ENCODE results near the gene LRIG1. TPM values are rescaled to one million over a fixed set of nuclear protein-coding genes. Genes with fewer than 3 reads are reported as not detected.

The LRIG1 gene, protein sequence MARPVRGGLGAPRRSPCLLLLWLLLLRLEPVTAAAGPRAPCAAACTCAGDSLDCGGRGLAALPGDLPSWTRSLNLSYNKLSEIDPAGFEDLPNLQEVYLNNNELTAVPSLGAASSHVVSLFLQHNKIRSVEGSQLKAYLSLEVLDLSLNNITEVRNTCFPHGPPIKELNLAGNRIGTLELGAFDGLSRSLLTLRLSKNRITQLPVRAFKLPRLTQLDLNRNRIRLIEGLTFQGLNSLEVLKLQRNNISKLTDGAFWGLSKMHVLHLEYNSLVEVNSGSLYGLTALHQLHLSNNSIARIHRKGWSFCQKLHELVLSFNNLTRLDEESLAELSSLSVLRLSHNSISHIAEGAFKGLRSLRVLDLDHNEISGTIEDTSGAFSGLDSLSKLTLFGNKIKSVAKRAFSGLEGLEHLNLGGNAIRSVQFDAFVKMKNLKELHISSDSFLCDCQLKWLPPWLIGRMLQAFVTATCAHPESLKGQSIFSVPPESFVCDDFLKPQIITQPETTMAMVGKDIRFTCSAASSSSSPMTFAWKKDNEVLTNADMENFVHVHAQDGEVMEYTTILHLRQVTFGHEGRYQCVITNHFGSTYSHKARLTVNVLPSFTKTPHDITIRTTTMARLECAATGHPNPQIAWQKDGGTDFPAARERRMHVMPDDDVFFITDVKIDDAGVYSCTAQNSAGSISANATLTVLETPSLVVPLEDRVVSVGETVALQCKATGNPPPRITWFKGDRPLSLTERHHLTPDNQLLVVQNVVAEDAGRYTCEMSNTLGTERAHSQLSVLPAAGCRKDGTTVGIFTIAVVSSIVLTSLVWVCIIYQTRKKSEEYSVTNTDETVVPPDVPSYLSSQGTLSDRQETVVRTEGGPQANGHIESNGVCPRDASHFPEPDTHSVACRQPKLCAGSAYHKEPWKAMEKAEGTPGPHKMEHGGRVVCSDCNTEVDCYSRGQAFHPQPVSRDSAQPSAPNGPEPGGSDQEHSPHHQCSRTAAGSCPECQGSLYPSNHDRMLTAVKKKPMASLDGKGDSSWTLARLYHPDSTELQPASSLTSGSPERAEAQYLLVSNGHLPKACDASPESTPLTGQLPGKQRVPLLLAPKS
- 15.8 TPM for total RNA-seq

DNA sequence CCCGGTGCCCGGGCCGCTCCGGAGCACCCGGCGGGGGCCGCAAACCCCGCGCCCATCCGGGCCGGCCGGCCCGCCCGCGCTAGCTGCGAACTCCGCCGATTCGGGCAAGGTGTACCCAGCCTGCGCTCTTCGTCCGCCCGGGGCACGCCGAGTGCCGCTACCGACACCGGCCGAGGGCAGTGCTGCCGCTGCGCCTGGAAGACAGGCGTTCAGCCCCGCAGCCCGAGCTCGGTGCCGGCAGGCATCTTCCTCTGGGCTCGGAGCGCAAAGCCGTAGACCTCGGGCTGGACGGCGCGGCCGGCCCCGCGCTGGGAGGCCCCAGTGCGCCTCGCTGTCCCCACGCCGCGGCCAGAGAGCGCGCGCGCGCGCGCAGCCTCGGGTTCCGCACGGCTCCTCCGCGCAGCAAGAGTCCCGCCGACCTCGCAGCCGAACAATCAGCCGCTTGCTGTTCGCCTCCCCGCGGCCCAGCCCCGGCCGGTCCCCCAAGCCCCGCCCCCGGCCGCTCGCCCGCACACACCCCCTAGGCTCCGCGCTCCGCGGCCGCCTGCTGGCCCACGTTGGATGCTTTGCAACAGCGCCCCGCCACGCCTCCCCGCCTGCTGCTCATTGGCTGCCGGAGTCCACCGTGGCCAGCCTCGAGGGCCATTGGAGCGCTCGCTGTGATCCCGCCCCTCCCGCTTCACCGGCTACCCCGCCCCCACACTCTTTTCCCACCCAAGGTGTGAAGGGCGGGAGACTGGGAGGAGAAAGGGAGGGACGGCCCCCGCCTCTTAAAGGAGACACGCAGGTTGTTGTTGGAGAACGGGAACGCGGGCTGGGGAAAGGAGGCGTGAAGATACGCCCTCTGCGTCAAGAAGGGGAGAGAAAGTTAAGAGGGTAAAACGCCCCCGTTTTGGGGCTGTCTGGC, at the start of gene LRIG1:
TSS of gene LRIG1 (minus strand) at position 447 of the 907 bp plus-strand sequence. CDS start 615 bp downstream, outside the sequence.
- DNase-seq (ENCODE audit: low spot score) = peak; percentile 99

DNA sequence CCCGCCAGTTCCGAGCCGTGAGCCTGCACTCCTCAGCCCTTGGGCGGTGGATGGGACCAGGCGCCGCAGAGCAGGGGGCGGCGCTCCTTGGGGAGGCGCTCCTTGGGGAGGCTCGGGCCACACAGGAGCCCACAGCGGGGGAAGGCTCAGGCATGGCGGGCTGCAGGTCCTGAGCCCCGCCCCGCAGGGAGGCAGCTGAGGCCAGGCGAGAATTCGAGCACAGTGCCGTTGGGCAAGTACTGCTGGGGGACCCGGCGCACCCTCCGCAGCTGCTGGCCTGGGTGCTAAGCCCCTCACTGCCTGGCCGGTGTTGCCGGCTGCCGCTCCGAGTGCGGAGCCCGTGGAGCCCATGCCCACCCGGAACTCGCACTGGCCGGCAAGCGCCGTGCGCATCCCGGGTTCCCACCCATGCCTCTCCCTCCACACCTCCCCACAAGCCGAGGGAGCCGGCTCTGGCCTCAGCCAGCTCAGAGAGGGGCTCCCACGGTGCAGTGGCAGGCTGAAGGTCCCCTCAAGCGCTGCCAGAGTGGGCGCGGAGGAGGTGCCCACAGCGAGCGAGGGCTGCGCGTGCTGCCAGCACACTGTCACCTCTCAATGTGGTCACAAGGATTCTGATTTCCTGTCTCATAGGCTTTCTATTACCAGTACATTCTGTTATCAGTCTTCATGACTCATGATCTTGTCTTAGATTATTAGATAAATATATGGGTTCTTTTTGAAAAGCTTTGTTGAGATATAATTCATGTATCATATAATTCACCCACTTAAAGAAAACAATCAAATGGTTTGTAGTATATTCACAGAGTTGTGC, 44.0 kb upstream of the LRIG1 start:
- DNase-seq (ENCODE audit: low spot score) = no peak

DNA sequence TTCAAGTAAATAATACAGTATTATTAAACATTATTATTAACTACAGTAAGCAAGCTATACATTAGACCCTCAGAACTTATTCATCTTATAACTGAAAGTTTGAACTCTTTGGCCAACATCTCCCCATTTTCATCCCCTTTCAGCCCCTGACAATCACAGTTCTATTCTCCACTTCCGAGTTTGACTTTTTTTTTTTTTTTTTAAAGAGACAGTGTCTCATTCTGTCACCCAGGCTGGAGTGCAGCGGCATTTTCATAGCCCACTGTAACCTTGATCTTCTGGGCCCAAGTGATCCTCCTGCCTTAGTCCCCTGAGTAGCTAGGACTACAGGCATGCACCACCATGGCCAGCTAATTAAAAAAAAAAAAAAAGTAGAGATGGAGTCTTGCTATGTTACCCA, 41.3 kb upstream of the LRIG1 start:
- DNase-seq (ENCODE audit: low spot score) = no peak

DNA sequence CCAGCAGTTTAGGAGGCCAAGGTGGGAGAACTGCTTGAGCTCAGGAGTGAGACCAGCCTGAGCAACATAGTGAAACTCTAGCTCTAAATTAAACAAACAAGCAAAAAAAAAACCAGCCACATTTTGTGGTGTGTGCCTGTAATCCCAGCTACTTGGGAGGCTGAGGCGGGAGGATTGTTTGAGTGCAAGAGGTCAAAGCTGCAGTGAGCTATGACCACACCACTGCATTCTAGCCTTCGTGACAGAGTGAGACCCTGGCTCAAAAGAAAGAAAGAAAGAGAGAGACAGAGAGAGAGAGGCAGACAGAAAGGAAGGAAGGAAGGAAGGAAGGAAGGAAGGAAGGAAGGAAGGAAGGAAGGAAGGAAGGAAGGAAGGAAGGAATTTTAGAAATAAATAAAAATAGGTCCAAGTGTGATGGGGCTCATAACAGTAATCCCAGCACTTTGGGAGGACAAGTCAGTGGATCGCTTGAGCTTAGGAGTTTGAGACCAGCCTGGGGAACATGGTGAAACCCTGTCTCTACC, 38.7 kb upstream of the LRIG1 start:
- no peak for DNase-seq (ENCODE audit: low spot score)

DNA sequence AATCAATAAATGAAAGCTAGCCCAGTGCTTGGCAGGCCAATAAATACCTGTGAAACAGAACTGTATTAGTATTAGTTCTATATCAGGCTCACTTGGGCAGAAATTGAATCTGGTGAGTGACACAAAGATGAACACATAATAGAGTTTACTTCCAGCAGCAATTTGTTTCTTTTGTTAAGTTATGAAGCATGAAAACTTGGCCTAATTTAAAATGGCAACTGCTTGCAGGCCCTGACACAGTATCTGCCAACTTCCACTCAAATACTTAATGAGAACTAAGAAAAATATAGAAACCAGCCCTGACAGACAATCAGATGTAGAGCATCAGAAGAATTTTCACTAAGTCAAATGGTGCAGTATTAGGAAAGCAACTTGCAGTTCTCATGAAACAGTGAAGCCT, 37.6 kb upstream of the LRIG1 start:
- no peak for DNase-seq (ENCODE audit: low spot score)

DNA sequence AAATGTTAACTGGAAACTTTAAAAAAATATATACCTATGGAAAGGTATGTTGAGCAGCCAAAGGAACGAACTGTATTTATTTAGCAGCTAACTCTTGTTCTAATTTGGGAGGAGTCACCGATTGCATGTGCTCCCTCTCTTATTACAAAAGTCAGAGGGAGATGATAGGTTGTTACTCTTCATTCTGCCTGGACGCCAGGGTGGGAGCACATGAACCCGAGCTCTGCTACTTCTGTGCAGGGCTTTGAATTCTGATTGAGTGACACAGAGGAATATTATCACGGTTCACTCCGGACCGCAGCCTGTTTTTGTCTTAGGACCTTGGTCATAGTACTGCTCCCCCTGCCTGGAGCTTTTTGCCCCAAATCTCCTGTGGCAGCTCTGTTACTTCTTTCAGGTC, 36.9 kb upstream of the LRIG1 start:
- DNase-seq (ENCODE audit: low spot score) = no peak

DNA sequence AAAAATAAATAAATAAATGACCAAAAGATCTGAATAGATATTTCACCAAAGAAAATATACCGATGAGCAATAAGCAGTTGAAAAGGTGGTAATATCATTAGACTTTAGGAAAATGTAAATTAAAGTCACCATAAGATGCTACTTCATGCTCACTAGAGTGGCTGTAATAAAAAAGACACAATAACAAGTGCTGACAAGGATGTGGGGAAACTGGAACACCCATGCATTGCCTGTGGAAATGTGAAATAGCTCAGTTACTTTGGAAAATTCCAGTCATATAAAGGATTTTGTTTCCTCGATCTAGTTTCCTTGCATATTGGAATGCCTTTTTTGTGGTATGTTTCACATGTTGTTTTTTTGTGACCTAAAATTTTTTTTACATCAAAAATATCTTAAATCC, 36.0 kb upstream of the LRIG1 start:
- no peak for DNase-seq (ENCODE audit: low spot score)

DNA sequence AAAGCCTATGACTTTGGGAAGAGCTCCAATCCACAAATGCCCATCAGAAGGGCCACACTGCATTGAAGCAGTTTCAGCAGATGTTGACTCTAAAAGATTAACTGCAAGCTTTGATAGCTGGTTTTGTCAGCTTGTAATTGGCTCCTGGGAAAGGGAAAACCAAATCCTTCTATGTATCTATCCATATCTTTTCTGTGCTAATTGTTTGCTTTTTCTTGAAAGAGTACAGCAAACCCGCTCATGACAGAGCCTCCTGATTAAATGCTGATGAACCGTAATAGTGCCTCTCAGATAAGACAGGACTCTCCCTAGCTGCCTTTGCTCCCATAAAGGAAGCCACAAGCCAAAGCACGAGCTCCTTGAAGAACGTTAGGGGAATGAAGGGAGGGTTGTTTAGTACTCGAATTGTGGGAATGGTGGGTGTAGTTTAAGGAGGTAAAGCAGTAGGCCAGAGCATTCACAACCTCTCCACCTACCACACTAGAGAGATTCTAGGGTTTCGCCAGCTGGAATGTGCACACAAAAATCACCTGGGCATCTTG, 33.6 kb upstream of the LRIG1 start:
- no peak for DNase-seq (ENCODE audit: low spot score)

DNA sequence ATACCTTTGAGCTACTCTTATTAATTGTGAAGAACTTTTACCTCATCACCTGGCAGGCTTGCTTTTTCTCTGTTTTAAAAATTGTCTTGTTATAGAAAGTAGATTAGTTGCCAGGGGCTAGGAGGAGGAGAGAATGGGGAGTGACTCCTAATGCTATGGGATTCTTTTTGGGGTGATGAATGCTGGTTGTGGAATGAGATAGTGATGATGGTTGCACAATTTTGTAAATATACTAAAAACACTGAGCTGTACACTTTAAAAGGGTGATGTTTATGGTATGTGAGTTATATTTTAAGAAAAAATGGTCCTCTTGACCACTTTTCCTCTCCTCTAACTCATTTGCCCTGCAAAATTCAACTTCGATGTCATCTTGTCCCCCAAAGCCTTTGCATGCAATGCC, 31.8 kb upstream of the LRIG1 start:
- no peak for DNase-seq (ENCODE audit: low spot score)

DNA sequence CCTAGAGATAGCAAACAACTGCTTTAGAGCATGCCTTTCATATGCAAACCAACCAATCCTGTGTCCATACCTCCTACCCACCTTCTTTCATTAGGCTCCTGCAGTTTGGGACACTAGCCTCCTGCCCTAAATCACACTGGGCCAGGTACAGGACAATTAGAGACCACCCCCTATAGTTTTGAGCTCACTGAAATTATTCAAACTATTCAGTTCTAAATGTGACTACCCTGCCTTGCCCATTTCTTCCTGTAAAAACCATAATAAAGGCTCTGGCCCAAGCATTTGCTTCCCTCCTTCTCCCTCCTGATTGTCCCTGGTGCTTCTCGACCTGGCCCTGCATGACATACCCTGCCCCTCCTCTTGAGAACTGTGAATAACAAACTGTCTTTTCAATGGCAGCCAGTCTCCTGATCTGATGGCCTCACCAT, 31.4 kb upstream of the LRIG1 start:
- no peak for DNase-seq (ENCODE audit: low spot score)

DNA sequence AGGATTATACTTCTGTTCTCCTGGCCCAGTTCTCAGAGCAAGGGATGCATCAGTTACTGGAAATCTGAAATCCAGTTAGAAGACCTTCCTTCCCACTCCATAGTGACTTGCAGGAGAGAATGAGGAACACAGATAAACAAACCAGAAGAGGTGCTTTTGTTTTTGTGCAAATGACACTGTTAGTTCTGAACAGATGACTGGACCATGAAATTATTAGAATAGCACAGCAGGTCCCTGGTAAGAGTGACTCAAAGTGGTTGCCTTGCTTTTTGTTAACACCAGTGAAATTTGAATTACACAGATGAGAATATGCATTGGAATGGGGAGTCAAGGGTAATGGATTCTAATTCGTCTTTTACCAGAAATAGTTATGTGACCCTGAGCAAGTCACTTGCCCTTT, 30.4 kb upstream of the LRIG1 start:
- DNase-seq (ENCODE audit: low spot score) = no peak

DNA sequence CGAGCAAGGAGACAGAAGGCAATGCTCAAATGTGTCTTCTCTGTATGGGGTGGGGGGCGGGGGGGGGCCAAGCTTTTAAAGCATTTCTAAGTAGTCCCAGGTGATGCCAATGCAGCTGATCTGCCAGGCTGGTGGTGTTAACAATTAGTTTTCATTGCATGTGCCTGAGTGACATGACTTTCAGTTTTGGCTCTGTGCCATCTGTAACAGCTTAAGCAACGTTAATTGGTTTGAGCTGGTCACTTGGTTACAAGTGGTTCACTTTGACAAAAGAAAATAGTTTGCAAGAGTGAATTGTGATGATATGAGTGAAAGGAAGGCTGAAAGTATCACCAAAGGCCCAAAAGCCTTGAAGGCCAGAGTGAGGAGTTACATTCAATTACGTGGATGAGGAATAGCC, 26.4 kb upstream of the LRIG1 start:
- no peak for DNase-seq (ENCODE audit: low spot score)

DNA sequence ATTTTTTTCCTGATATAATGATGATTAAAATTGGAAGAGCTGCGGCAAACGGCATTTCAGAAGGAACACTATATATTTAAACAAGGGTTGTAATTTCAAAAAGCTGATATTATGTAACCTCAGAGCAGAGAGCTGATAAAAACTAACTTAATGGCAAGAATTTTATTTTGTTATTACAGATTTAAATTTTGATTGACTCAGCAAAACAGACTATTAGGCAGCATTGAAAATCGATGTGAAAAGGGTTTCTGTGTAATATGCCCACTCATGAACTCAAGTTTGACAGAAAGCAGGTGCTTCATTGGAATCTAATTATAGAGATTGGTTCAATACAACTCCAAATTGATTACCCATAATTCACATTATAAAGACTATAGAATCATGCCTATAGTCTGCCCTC, 24.9 kb upstream of the LRIG1 start:
- no peak for DNase-seq (ENCODE audit: low spot score)

DNA sequence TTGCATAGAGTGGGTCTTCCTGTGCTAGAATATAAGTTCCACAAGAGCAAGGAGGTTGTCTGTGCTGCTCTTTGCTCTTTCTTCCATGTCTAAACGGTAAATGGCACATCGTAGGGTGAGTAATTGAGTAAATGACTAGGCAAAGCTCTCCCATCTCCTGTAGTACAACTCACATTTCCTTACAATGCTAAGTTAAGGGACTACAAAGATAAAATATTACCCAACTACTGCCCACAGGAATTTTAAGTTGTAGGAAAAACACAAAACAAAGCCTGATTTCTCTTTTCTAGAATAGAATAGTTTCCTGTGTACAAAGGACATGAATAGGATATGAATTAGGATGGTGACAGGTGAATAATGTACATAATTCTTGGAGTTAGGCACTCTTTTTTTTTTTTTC, 19.9 kb upstream of the LRIG1 start:
- DNase-seq (ENCODE audit: low spot score) = no peak

DNA sequence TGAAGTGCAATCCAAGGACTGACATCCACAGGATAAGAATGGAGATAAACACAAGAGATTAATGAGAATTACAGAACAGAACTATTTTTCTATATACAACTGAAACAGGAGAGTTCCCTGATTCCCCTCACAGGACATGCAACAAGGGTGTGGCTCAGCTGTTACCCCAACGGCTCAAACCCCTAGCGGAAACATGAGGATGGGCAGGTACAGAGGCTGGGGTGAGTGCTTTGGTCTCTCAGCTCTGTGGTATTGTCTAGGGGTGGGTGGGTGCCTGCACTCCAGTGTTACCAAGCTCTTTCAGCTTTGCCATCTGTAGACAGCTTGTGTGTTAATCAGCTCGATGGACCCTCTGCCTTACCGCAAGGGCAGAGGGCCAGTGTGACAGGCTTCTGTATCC, 17.8 kb upstream of the LRIG1 start:
- DNase-seq (ENCODE audit: low spot score) = no peak

DNA sequence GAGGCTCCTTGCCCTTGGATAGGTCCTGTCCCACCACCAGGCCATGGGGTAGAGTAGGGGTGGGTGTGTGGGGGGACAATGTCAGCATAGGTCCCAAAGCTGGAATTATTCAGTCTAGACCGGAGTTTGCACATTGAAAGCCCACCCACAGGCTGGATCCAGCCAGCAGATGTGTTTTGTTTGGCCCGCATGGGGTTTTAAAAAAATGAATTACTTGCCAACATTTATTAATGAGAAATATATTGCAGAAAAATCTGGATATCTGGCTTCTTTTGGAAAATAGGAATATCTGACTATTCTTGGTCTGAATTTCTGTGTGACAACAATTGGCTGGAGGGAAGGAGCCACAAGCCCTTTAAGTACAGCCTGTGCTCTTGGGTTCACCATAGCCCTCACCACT, 17.3 kb upstream of the LRIG1 start:
- no peak for DNase-seq (ENCODE audit: low spot score)

DNA sequence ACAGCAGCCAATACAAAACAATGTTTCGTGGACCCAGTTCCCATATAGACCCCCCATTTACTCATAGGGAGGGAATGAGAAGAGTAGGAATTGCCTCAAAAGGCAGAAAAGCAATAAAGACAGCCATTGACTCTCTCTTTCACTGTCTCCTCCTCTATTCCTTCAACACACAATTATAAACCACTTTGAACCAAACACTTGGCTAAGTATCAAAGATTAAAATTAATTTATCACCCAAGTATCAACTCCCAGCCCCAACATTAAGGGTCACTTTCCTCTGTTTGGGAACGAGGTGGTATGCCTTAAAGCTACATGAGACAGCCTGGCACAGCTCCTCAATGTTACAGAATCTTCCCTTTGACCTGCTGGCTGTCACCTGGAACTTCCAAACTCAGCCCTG, 16.4 kb upstream of the LRIG1 start:
- DNase-seq (ENCODE audit: low spot score) = no peak

DNA sequence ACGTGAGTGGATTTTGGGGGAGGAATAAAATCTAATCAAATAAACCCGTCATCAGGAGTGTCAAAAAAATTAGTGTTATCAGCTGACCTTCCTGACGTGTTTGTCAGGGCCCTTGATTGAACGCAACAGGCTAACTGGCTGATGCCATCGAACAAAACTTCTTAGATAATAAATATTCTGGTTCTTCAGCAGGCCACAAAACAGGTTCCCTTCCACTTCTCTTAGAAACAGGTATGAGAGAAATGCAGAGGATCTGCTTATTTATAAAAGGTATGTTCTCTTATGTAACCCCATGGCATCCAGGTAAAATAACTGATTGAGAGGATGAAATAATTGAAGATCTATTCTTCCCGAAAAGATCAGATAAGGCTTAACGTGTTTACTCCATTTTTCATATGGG, 7.6 kb upstream of the LRIG1 start:
- no peak for DNase-seq (ENCODE audit: low spot score)

DNA sequence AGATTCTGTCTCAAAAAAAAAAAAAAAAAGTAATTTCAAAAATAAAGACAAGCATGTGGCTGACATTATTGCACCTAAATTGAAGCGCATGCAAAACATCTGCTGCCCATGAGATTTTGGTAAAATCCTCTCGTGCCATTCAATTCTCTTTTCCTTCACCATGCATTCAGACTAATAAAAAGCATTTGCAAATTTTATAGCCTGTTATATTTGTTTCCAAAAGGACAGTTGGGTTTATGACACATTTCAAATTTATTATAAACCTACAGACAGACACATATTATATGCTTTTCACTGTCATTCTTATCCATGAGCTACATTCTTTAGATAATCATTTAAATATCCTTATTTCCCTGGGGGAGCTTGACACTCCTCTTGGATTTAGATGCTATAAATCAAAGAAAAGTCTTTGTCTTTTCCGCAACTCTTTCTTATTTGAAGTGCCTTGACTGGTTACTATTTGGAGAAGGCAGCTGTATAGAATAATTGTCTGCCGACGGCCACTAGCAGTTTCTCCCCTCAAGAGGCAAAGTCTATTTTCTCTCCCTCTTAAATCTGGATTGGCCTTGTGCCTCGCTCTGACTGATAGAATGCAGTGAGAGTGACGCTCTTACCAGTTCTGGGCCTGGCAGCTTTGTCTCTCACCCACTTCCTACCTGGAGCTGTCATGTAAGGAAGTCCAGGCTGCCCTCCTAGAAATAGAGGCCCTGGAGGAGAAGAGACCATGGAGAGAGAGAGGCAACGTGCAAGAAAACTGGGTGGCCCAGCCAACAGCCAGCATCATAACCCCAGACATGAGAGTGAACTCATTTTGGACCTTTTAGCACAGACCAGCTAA, 6.8 kb upstream of the LRIG1 start:
- DNase-seq (ENCODE audit: low spot score) = no peak

All from ureter (tissue), 1 donor.